GM12891 (cell line): Measurements from ENCODE around the gene SNX8.

Experiments used
- POLR2A ChIP-seq: IDR thresholded peaks from 2 replicates; pipeline ENCODE4 v1.6.1; 2011; ENCODE audit warnings: low read depth, low read length, control low read depth
- POLR2AphosphoS5 ChIP-seq: IDR thresholded peaks from 2 replicates; pipeline ENCODE4 v1.6.1; 2011; ENCODE audit warnings: low read depth, low read length, control low read depth
- TAF1 ChIP-seq: IDR thresholded peaks from 2 replicates; pipeline ENCODE4 v1.6.1; 2011; ENCODE audit warnings: low read depth, low read length, control low read depth

- TF ChIP-seq POLR2AphosphoS5 (no peak), POLR2A (no peak), TAF1 (no peak)
Measured at GRCh38 chr7:2211926-2212325, 102.3 kb downstream of the SNX8 start.
